Activated CD8-positive, alpha-beta memory T cell treated with anti-CD3 and anti-CD28 coated beads, Interleukin-2, amount 50 U/mL, for 24 hours (primary cell): ENCODE measurements around the gene RBBP4.

Experiments
- DNase-seq: peaks from one replicate; pipeline ENCODE4 v3.0.0-alpha.2; 2020; ENCODE audit errors: extremely low read depth

The RBBP4 gene

DNA sequence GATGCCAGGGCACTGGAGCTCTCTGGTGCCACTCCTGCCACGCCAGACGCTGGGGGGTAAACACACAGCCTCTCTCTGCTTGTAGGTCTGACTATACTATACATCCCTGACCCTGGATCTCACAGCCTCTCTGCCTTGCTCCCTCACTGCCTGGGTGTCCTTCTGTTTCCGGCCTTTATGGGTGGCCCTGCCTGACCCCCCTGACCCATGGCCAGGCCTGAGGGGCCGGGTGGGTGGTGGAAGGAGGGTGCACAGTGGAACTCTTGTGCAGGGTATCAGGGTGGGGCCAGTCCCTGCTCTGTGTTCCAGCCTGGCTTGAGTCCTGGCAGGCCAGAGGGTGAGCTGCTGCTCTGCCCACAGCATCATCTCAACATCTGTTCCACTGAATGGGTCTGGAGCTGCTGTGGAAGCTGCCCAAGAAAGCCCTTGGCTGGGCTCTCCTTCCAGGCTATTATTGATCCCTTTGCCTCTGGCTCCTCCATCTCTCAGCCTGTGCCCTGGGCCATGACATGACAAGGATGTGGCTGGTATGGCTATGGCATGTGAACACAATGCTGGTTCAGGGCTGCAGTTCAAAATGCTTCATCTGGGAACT lies 68.8 kb downstream of the RBBP4 start:
- DNase-seq: no peak

DNA sequence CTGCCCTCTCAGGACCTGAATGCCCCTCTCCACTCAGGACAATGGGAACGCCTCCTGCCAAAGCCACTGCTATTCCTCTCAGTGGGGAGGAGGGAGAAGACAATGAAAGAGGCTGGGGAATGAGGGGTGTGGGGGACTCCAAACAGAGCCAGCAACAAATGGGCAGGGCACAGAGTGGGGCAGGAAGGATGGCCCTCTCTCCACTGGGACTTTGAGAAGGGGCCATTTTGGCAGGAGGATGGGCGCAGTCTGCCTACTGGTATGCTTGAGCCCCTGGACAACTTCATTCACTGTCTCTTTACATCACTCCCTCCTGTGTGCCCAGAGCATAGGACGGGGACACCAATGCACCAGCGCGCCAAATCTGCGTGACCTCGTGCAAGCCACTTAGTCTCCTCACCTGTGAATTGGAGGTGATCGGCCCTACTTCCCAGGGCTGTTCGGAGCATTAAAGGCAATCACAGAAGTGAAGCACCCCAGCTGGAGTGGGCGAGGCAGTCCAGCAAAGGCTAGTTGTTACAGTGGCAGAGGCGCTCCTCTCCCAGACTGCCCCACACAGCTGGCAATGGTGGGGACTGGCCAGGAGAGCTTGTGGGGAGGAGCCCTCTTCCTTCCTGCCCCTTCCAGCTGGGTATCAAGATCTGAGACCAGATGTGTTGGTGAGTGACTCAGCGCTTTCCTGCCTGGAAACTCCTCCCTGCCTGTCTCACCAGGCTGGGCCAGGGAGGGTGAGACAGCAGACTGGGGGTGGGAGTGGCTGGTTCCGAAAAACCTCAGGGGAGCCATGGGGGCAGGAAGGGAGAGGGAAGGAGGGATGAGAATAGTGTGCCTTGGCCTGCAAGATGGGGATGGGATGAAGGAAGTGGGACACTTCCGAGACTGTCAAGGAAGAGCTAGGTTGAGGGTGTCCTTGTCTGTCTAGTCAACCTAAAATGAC lies 73.9 kb downstream of the RBBP4 start:
- no peak for DNase-seq

DNA sequence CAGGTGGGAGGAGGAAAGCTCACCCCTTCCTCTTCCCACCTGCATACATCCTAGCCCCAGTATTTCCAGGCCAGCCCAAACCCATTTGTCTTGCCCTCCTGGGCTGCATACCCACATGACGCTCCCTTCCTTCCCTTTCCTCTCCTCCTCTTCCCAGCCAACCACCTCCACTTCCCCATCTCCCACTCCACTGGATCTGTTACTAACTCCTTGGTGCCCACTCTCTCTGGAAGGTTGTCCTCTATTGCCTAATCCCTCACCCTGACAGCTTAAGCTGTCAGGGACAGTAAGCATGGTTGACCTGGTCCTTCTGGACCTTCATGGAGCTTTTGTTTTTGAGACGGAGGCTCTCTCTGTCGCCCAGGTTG lies 74.6 kb downstream of the RBBP4 start:
- DNase-seq: no peak

DNA sequence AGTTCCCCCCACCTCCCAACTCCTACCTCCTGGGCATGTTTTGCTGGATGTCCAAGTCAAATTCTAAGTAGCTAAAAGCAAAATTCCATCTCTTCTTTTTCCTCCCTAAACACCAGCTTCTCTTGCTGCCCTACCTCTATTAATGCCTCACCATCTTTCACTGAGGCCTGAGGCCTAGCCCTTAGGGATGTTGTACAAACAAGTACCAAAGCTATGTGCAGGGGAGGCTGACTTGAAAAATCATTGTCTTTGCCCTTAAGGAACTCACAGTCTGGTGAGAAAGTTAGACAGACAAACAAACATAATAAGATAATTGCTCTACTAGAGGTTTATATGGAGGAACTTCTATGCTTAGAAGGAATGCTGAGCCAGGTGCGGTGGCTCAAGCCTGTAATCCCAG lies 76.9 kb downstream of the RBBP4 start:
- no peak for DNase-seq

DNA sequence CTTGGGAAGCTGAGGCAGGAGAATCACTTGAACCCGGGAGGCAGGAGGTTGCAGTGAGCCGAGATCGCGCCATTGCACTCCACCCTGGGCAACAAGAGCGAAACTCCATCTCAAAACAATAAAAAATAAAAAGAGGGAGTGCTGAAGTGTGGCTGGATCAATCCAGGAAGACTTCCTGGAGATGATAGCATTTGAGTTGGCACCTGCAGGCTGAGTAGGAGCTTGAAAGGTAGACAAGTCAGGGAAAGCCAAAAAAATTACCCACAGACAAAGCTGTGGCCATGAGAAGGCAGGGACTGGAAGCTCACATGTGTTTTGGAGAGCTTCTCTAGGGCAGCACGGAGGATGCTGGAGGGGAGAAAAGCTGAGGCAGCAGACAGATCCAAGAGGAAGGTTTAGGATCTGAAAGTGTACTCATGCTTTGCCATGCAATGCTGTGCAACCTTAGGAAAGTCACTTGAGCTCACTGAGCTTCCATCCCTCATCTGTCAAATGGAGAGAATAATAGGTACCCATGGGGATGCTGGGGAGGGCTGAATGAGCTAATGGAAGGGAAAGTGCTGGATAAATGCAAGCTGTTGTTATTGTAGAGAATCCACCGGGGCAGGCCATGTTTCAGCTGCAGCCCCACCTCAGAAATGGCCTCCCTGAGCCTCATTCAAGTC lies 77.5 kb downstream of the RBBP4 start:
- no peak for DNase-seq

DNA sequence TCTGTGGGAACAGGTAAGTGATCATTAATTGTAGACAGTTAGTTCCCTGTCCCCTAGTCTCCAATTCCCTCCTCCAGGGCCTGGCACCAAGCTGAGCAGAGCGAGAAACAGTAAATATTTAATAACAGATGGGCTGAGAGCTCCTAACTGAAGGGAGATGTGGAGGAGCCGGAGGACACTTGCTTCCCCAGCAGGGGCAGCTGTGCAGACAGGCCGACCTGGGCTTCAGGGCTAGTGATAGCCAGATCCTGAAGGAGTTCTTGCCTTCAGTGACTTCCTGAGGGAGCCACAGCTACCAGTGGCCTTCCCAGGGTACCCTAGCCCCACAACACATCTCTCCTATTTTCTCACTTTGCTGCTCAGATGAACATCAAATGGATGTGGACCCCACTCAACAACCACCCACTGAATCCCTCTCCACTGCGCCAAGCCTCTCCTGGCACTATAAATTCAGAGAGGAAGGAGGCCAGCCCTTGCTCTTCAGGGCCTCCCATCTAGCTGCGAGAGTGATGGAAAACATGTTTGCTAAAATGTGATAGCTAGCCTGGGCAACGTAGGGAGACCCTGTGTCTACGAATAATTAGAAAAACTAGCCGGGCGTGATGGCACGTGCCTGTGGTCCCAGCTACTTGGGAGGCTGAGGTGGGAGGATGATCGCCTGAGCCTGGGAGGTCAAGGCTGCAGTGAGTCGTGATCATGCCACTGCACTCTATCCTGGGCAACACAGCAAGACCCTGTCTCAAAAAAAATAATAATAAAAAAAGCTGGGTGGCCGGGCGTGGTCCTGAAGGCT lies 78.4 kb downstream of the RBBP4 start:
- no peak for DNase-seq

DNA sequence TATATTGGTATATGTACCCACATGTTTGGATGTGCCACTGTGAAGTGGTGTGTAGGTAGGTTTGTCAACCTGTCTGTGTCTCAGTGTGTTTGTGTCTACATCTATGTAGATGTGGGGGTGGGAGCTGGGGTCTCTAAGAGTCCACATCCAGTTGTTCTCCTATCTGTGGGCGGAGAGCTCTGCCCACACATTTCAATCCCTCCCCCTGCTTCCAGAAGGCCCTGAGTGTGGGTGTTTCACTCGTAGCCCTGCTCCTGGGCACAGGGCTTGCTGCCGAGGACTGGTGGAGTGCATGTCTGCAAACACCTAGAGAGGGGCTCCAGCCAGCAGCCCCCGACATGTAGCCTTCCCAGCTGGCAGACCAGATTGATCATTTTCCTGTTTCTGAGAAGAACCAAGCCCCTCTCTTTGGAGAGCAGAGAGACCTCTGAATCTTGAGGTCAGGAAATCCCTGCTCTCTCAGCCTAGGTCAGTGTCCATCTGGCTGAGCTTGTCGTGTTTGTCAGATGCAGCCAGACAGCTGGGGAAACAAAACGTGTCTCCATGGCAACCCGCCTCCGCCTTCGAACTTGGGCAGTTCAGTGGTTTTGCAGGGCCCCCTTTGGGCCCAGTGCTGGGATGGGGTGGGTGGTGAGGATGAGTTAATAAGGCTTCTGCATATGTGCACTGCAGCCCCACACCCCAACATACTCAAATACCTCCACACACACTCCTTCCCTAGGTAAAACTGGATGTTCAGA lies 82.7 kb downstream of the RBBP4 start:
- DNase-seq: no peak
